ENCODE measurements around the gene RHOD. TPM values are rescaled to one million over a fixed set of nuclear protein-coding genes. Genes with fewer than 3 reads are reported as not detected.

Gene RHOD
- total and polyA plus RNA-seq, 10 donors, result 1.3 to 6.4 (median 2.7) TPM

- 71 to 87% (median 80%) methylated on average over 3 of the region's 3 CpGs for WGBS, 5 donors
- DNase-seq, result no peak
- Histone ChIP-seq H3K4me1 (peaks cover 8 to 38% (median 27%) of the 10 kb centered on the region in 6 donors), H3K4me3 (no peak overlapping the region), H3K9me3 (no peaks in the 10 kb centered on the region), H3K27me3 (replicated peaks in 1 of 7) (peaks cover 0 to 30% (median 13%) of the 10 kb centered on the region in 7 donors), H3K36me3 (no peaks in the 10 kb centered on the region), H3K27ac (peak overlapping the region in 4 of 8 donors; percentile 10 to 53 (median 32))
- TF ChIP-seq POLR2AphosphoS5 (IDR thresholded peaks at IDR 0.05), result no peak
- TF ChIP-seq CTCF (IDR thresholded peaks at IDR 0.05 in 8 of 11, conservative IDR thresholded peaks at IDR 0.05 in 3 of 11), result no peak
- TF ChIP-seq POLR2A (IDR thresholded peaks at IDR 0.05), result no peak
- intact Hi-C loops (cut with DNase I; ENCODE audit: low total_unique reads), result no loop called here
Observed at GRCh38 chr11:67059671-67060070, 3.0 kb downstream of the RHOD start.

DNA sequence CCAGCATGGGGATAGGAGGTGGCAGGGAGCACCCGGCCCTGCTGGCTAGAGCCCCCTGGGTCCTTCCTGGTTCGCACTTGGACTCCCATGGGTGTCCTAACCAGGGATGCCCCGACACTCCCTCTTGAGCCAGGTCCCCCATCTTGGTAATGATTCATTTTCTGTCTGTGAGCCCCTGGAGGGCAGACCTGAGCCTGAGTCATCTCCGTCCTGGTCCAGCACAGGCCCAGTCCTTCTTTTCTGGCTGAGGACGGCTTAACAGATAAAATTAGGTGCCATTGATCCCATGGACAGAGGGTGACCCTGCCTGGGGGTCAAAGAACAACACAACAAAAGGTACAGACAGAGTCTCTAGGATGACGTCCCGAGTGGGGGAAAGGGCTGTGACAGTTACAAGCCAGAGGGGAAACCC, 3.5 kb downstream of the RHOD start:
- WGBS, 5 donors, result 57 to 79% (median 77%) methylated on average over 6 to 7 of the region's 7 CpGs

DNA sequence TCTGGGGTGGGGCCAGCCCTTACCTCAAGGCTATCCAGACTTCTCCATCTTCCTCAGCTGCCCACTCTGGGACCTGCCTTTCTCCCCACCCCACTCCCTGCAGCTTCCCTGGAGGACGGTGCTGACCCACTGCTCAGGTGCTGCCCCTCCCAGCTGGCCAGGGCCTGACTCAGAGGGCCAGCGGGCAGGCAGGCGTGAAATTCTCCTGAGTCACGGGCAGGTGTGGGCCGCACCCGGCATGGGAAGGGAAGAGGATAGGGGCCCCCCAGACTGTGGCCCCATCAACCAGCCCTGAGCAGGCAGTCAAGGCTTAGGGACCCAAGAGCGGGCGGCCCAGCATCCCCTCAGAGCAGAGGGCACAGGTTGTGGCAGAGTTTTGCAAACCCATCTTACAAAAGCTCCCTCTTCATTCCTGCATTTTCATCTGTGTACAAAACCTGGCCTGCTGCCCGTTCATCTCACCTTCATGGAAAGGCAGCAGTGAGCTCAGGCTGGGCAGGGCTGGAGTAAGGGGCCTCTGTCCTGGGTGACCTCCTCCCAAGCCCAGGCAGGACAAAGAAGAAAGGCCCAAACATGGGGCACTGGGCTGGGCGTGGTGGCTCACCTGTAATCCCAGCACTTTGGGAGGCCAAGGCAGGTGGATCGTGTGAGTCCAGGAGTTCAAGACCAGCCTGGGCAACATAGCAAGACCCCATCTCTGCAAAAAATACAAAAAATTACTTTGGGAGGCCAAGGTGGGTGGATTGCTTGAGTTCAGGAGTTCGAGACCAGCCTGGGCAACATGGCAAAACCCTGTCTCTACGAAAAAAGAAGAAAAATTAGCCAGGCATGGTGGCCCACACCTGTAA, 6.1 kb downstream of the RHOD start:
- 84 to 93% (median 88%) methylated on average over 13 of the region's 13 CpGs for WGBS, 5 donors
- TF ChIP-seq CTCF (IDR thresholded peaks at IDR 0.05 in 8 of 11, conservative IDR thresholded peaks at IDR 0.05 in 3 of 11) (no peak), POLR2A (IDR thresholded peaks at IDR 0.05) (no peak), POLR2AphosphoS5 (IDR thresholded peaks at IDR 0.05) (no peak)
- Histone ChIP-seq H3K27me3 (replicated peaks in 1 of 7) (peaks cover 0 to 1% (median 0%) of the 10 kb centered on the region in 7 donors), H3K9me3 (no peaks in the 10 kb centered on the region), H3K27ac (no peak overlapping the region), H3K36me3 (no peaks in the 10 kb centered on the region), H3K4me3 (no peak overlapping the region), H3K4me1 (peaks cover 0 to 10% (median 4%) of the 10 kb centered on the region in 6 donors)
- intact Hi-C loops (cut with DNase I; ENCODE audit: low total_unique reads), result no loop called here
- no peak for DNase-seq

More for the DNA sequence above, 3.5 kb downstream of the RHOD start:
- Histone ChIP-seq H3K9me3 (no peaks in the 10 kb centered on the region), H3K4me1 (peaks cover 8 to 34% (median 25%) of the 10 kb centered on the region in 6 donors), H3K4me3 (no peak overlapping the region), H3K27me3 (replicated peaks in 1 of 7) (peaks cover 0 to 27% (median 13%) of the 10 kb centered on the region in 7 donors), H3K36me3 (no peaks in the 10 kb centered on the region), H3K27ac (peak overlapping the region in 4 of 8 donors; percentile 10 to 53 (median 32))
- no peak for TF ChIP-seq CTCF (IDR thresholded peaks at IDR 0.05 in 8 of 11, conservative IDR thresholded peaks at IDR 0.05 in 3 of 11)
- no peak for TF ChIP-seq POLR2A (IDR thresholded peaks at IDR 0.05)
- TF ChIP-seq POLR2AphosphoS5 (IDR thresholded peaks at IDR 0.05), result no peak
- intact Hi-C loops (cut with DNase I; ENCODE audit: low total_unique reads), result no loop called here
- no peak for DNase-seq

DNA sequence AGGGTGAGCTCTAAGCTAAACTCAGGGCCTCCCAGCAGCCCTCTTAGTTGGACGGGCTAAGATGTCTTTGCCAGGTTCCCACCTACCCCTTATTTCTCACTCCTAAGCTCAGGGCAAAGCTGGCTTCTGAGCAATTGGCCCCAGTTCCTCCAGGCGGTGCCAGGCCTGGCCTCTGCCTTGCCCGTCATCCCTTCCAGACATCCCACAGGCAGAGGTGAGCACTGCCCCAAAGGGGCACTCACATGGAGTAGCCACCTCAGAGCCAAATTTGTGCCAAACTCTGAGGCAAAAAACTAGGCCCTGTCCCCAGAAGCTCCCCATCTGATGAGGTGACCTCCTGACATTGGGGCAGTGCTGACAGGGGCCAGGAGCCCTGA, 9.7 kb downstream of the RHOD start:
- DNase-seq, result no peak
- Histone ChIP-seq H3K4me1 (peaks cover 0 to 3% (median 1%) of the 10 kb centered on the region in 6 donors), H3K36me3 (no peaks in the 10 kb centered on the region), H3K27me3 (replicated peaks in 1 of 7) (peaks cover 0 to 8% (median 0%) of the 10 kb centered on the region in 7 donors), H3K27ac (no peak overlapping the region), H3K9me3 (no peaks in the 10 kb centered on the region), H3K4me3 (no peak overlapping the region)
- intact Hi-C loops (cut with DNase I; ENCODE audit: low total_unique reads), result no loop called here
- no peak for TF ChIP-seq CTCF (IDR thresholded peaks at IDR 0.05 in 8 of 11, conservative IDR thresholded peaks at IDR 0.05 in 3 of 11)
- no peak for TF ChIP-seq POLR2AphosphoS5 (IDR thresholded peaks at IDR 0.05)
- WGBS, 5 donors, result 40 to 97% (median 92%) methylated on average over 1 to 3 of the region's 3 CpGs

Measured in spleen (tissue), 11 donors.